Ovary (tissue), 9 donors: ENCODE measurements around the gene PCNT. TPM values are rescaled to one million over a fixed set of nuclear protein-coding genes. Genes with fewer than 3 reads are reported as not detected.

Experiments used
- DNase-seq, 5 donors: peaks; one replicate each; pipeline ENCODE4 v3.0.0-alpha.2; 2019 to 2020
- H3K27ac ChIP-seq, 2 donors: fragments of 200-600 bp; one replicate each; pipeline versions ENCODE4 v1.5.1 to v1.8.0; 2019 to 2022
- H3K27me3 ChIP-seq: fragments of 200-600 bp; one replicate; pipeline ENCODE4 v1.8.0; 2022
- H3K36me3 ChIP-seq: fragments of 200-600 bp; sonication (generic); one replicate; pipeline ENCODE4 v1.5.1; 2019
- H3K4me1 ChIP-seq: one replicate; pipeline ENCODE4 v1.8.1; 2013; ENCODE audit warnings: mild to moderate bottlenecking, moderate library complexity; ENCODE audit not compliant: insufficient read depth
- H3K4me3 ChIP-seq: fragments of 200-600 bp; sonication (generic); one replicate; pipeline ENCODE4 v1.5.1; 2017
- H3K9me3 ChIP-seq, 2 donors: fragments of 200-600 bp in 1 of 2; sonication (generic) in 1 of 2; one replicate each; pipeline versions ENCODE4 v1.5.1 to v1.8.1; 2013 to 2019; ENCODE audit warnings: mild to moderate bottlenecking in 1 of 2, moderate library complexity in 1 of 2
- EP300 ChIP-seq: sonication (generic); formaldehyde crosslinking; IDR thresholded peaks from one replicate; pipeline ENCODE4 v1.6.1; 2017; ENCODE audit warnings: antibody characterized with exemption
- POLR2A ChIP-seq: fragments of 450-650 bp; IDR thresholded peaks from one replicate; pipeline ENCODE4 v1.6.1; 2017; ENCODE audit warnings: antibody characterized with exemption, mild to moderate bottlenecking, moderate library complexity
- WGBS, 3 donors: extraction: QIAGEN DNeasy Blood & Tissue Kit in 1 of 3; methylation state at CpG; one replicate each; pipeline versions ENCODE4 v1.1.5 to v1.1.7; 2013 to 2017; 5-methylcytosine and 5-hydroxymethylcytosine counted together
- intact Hi-C, 4 donors: fragments of 100-400 bp; cut with DNase I; formaldehyde crosslinking; loops; one replicate each; pipeline versions ENCODE4 v1.11.0 to v1.15.1; 2022 to 2023
- polyA plus RNA-seq, 2 donors: library from polyadenylated mRNA; stranded (reverse); fragments of 200-250 nt in 1 of 2; fragments of 350-450 nt in 1 of 2; fragmentation: Illumina TruSeq in 1 of 2; extraction: RNeasy Lipid Tissue Mini Kit (QIAGEN cat#74804) in 1 of 2; gene quantifications; one replicate each; pipeline ENCODE4 v1.2.3, GENCODE V29; 2013 to 2014
- total RNA-seq, 7 donors: library from RNA; depleted of rRNA in 2 of 7; stranded (reverse); fragments of >200 nt in 2 of 7; fragmentation: NEBNext Ultra II Directional in 3 of 7; extraction: Animal tissue kit (Norgen Biotek cat#: 25700) in 3 of 7; gene quantifications; one replicate each; pipeline versions ENCODE4 v1.1.0 to v1.2.4, GENCODE V29; 2016 to 2023
- TF ChIP-seq, protein P1 (sequence below), 3 donors: fragments of 450-650 bp in 2 of 3; fragments of 200-600 bp in 1 of 3; IDR thresholded peaks; one replicate each; pipeline versions ENCODE4 v1.5.1 to v1.8.0; 2016 to 2022; ENCODE audit warnings: antibody characterized with exemption in 3 of 3, mild to moderate bottlenecking in 1 of 3
- donor health status: DM: no; HTN: no; CAD: no; lungs with moderate emphysema.
- donor health status: DM: no; HTN: no; CAD: no.
- donor health status: Bipolar disorder and iron deficiency.
- donor health status: DM: yes; HTN: yes; CAD: no.
- donor health status: DM: no; HTN: no; CAD: no.
- donor health status: DM: yes; HTN: yes; CAD: no.

Gene PCNT
- total and polyA plus RNA-seq, 9 donors: 11.1 to 28.2 (median 18.6) TPM

DNA sequence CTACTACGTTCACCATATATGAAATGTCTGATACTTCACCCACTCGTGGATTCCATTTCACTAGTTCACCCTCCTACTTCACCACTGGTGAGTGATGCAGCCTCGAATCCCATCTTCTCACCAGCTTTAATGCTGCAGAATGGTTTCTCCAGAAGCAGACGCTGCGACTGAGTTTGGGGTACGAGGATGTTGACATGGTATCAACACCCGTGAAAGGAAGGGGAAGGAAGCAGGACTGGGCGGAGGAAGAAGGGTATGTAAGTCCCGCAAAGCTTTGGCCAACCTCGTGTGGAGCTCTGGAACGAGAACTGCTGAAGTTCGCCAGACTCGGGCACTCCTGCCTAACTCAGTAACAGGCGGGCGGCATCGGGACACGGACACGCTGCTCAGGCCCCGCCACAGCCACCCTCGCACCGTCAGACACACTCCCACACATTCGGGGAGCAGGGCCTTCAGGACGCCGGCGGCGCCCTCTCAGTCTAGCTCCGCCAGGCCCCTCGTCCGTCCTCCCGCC lies 133.9 kb downstream of the PCNT start:
- intact Hi-C loops: no loop called here
- H3K27ac ChIP-seq: peak overlapping the region; percentile 31 to 79
- H3K9me3 ChIP-seq: no peaks in the 10 kb centered on the region
- 0% methylated on average over 30 of the region's 30 CpGs for WGBS, 3 donors
- peak overlapping the region; percentile 92 for H3K4me3 ChIP-seq
- TF ChIP-seq EP300: no peak
- TF ChIP-seq, protein P1, sequence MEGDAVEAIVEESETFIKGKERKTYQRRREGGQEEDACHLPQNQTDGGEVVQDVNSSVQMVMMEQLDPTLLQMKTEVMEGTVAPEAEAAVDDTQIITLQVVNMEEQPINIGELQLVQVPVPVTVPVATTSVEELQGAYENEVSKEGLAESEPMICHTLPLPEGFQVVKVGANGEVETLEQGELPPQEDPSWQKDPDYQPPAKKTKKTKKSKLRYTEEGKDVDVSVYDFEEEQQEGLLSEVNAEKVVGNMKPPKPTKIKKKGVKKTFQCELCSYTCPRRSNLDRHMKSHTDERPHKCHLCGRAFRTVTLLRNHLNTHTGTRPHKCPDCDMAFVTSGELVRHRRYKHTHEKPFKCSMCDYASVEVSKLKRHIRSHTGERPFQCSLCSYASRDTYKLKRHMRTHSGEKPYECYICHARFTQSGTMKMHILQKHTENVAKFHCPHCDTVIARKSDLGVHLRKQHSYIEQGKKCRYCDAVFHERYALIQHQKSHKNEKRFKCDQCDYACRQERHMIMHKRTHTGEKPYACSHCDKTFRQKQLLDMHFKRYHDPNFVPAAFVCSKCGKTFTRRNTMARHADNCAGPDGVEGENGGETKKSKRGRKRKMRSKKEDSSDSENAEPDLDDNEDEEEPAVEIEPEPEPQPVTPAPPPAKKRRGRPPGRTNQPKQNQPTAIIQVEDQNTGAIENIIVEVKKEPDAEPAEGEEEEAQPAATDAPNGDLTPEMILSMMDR (IDR thresholded peaks at IDR 0.05): no peak
- TF ChIP-seq POLR2A: no peak
- peaks cover 6% of the 10 kb centered on the region for H3K4me1 ChIP-seq
- H3K36me3 ChIP-seq: no peaks in the 10 kb centered on the region
- no peaks in the 10 kb centered on the region for H3K27me3 ChIP-seq
- DNase-seq: peak in 3 of 5 donors; percentile 28 to 72 (median 45)

DNA sequence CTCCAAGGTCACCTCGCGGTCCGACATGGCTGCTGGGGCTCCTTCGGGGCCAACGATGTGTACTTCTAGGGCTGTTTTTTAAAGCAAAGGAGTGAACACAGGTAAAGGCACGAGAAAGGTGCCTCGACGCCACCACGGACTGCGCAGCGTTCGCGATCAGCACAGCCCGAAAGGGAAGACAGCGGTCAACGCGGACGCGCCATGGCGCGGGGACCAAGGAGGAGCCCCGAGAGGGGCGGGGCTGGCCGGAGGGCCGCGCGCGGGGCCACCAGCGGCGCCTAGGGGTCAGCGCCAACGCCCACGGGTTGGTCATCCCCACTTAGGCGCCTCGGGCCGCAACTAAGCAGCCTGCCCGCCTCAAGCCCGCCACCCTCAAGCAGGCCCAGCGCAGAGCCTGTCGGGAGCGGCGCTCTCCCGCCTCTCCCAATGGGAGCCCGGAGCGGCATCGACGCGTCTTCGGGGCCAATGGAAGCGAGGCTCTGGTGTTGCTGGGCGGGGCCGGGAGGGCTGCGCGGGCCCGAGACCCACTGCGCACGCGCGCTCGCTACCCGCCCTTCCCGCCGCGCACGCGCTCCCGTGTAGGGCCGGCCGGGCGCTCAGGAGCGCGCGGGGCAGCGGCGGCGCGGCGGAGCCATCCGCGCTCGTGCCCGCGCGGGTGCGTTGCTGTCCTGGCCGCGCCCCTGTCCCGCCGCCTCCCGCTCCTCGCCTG lies 134.5 kb downstream of the PCNT start, which contains the start of gene DIP2A:
DIP2A (plus strand) TSS at position 577 of the 709 bp plus-strand sequence. CDS start 241 bp downstream, outside the sequence.
- no peaks in the 10 kb centered on the region for H3K9me3 ChIP-seq
- H3K36me3 ChIP-seq: no peaks in the 10 kb centered on the region
- intact Hi-C loops: no loop called here
- H3K27me3 ChIP-seq: no peaks in the 10 kb centered on the region
- 0 to 1% (median 0%) methylated on average over 66 to 91 of the region's 91 CpGs for WGBS, 3 donors
- peaks cover 6% of the 10 kb centered on the region for H3K4me1 ChIP-seq
- peak; percentile 56 for TF ChIP-seq POLR2A
- TF ChIP-seq EP300: no peak
- peak within 1 kb of the TSS; percentile 59 to 79 for H3K27ac ChIP-seq
- peak; percentile 94 to 96 (median 94) for DNase-seq
- H3K4me3 ChIP-seq: peak within 1 kb of the TSS; percentile 92

DNA sequence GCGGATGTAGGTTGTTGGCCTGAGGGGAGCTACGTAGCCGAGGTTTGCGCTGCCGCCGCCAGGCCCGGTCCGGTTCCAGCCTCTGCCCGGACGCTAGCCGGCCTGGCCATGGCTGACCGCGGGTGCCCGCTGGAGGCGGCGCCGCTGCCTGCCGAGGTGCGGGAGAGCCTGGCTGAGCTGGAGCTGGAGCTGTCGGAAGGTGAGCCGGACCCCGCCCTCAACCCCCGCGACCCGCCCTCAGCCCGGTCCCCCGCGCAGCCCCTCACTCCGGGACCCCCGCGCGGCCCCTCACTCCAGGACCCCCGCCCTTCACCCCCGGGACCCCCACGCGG lies 135.0 kb downstream of the PCNT start:
- no peaks in the 10 kb centered on the region for H3K9me3 ChIP-seq
- DNase-seq: no peak
- peak overlapping the region; percentile 88 for H3K4me3 ChIP-seq
- 0 to 2% (median 0%) methylated on average over 11 to 36 of the region's 36 CpGs for WGBS, 3 donors
- no peaks in the 10 kb centered on the region for H3K27me3 ChIP-seq
- H3K4me1 ChIP-seq: peaks cover 6% of the 10 kb centered on the region
- peak overlapping the region; percentile 59 to 67 for H3K27ac ChIP-seq
- no peak for TF ChIP-seq POLR2A
- no peak for TF ChIP-seq EP300
- TF ChIP-seq, protein P1 (IDR thresholded peaks at IDR 0.05): peak in 1 of 3 donors; percentile 31
- no peaks in the 10 kb centered on the region for H3K36me3 ChIP-seq
- intact Hi-C loops: no loop called here

DNA sequence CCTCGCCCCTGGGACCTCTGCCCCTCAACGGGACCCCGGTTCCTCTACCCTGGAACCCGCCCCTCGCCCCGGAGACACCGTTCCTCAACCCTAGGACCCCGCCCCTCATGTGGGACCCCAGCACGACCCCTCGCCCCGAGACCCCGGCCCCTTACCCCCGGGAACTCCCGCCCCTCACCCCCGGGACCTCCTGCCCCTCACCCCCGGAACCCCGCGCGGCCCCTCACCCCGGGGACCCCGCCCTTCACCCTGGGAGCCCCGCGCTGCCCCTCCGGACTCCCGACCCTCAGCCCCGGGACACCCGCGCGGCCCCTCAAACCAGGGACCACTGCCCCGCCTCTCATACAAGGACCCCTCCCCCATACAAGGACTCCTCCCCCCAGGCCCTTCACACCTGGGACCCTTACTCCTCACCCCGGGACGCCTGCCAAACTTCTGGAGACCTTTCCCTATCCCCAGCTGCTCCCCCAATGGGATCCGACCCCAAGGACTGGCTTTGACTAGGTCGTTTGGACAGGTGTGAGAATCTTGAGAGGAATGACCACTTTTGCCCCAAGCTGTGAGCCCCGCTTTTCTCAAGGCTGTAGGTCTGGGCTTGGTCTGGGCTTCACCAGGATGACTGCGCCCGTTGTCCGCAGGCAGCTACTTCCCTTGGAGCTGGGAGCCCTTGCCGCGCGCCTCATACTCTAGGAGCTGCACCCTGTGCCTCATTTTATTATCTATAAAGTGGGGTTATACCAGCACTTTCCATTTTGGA lies 135.6 kb downstream of the PCNT start:
- Histone ChIP-seq H3K9me3 (no peaks in the 10 kb centered on the region), H3K27me3 (no peaks in the 10 kb centered on the region), H3K36me3 (no peaks in the 10 kb centered on the region), H3K4me3 (peak overlapping the region; percentile 88), H3K4me1 (peaks cover 4% of the 10 kb centered on the region), H3K27ac (peak overlapping the region in 1 of 2 donors; percentile 59)
- 1 to 3% (median 3%) methylated on average over 24 to 41 of the region's 41 CpGs for WGBS, 3 donors
- DNase-seq: peak; percentile 36 to 69 (median 63)
- TF ChIP-seq EP300 (no peak), POLR2A (no peak)
- TF ChIP-seq, protein P1 (IDR thresholded peaks at IDR 0.05): no peak
- intact Hi-C loops: no loop called here
